Heart left ventricle (tissue), 13 donors: Measurements from ENCODE around the gene MPRIP.

ENCODE experiments used
- CTCF ChIP-seq, 12 donors: fragments of 200-600 bp; sonication (generic) in 4 of 12; IDR thresholded peaks; one replicate each; pipeline versions ENCODE4 v1.5.0 to v1.8.0; 2018 to 2022; ENCODE audit warnings: antibody characterized with exemption in 12 of 12, mild to moderate bottlenecking in 5 of 12
- POLR2A ChIP-seq, 2 donors: fragments of 450-650 bp; IDR thresholded peaks; one replicate each; pipeline ENCODE4 v1.6.1; 2017; ENCODE audit warnings: antibody characterized with exemption in 2 of 2, mild to moderate bottlenecking in 2 of 2, moderate library complexity in 2 of 2
- donor health status: ischemic (EF 13 %, LVEDD 7.1; RV severe dilation, severe dysfunction).
- donor health status: DM: no; HTN: yes; CAD: no.
- donor health status: DM: no; HTN: no; CAD: no.
- donor health status: ischemic (EF 25% LVEDD 6.9; RV normal size, moderate dysfunction).
- donor health status: ischemic (EF 25% LVEDD 5.7; RV mildly dilated, moderate dysfunction).
- donor health status: ischemic (EF 35%, LVEDD 5.7; RV mildly dilated, moderate dysfunction).
- donor health status: nonischemic (EF 11% LVEDD 7.7; RV severe dilation, severe dysfunction).
- donor health status: DM: yes; HTN: yes; CAD: no.
- donor health status: PGD.
- donor health status: ischemic (EF 29% LVEDD 5.4; RV normal size, mild dysfunction).
- donor health status: nonischemic (EF 23%, LVEDD 6.1; RV moderate dilation, normal function).

- TF ChIP-seq CTCF (IDR thresholded peaks at IDR 0.05) (no peak), POLR2A (IDR thresholded peaks at IDR 0.05) (no peak)
Measured at GRCh38 chr17:17196776-17197175, 154.5 kb downstream of the MPRIP start.
